HepG2 (cell line): ENCODE results near the gene GRID1. TPM values are rescaled to one million over a fixed set of nuclear protein-coding genes. Genes with fewer than 3 reads are reported as not detected.

ENCODE experiments used
- ATAC-seq: fragments of 200-7000 bp; cut with Tn5 transposase; 3 replicates; pipeline ENCODE4 v1.9.1; 2020; ENCODE audit warnings: mild to moderate bottlenecking, moderate library complexity
- BruUV-seq: library from RNA; stranded (reverse); fragments of 400-500 nt; replicated peaks from 2 replicates; lab custom pipeline; 2021; lab: Mats Ljungman, UMichigan
- CTCF ChIA-PET: fragments of 300-600 bp; formaldehyde crosslinking; extraction: SDS; loops from one replicate; lab custom pipeline; 2021; ENCODE audit warnings: low total read pairs, inconsistent platforms, low intra/inter-chr PET ratio; lab: Yijun Ruan, JAX
- POLR2A ChIA-PET: fragments of 350-600 bp; sonication (Branson Sonifier 250); formaldehyde crosslinking; loops from one replicate; lab custom pipeline; 2020; ENCODE audit warnings: antibody characterized with exemption, inconsistent platforms; lab: Yijun Ruan, JAX
- DNase-seq: peaks from one replicate; pipeline ENCODE4 v3.0.0-alpha.2; 2015; ENCODE audit warnings: low spot score
- FAIRE-seq: peaks from 3 replicates; lab custom pipeline; 2011; peaks lifted over from hg19 to GRCh38; lab: Jason Lieb, UNC
- H2AFZ ChIP-seq: one replicate; pipeline ENCODE4 v1.6.1; 2011; ENCODE audit warnings: low read length, inconsistent platforms
- H3K27ac ChIP-seq: fragments of 300-600 bp; 3 replicates; pipeline ENCODE4 v1.8.0; 2011; ENCODE audit warnings: mixed run types, mild to moderate bottlenecking, mixed read lengths, low read length, inconsistent platforms; ENCODE audit not compliant: insufficient read depth; ENCODE audit errors: extremely low read length
- H3K27me3 ChIP-seq, 2 experiments: fragments of 200-600 bp in 1 of 2; 2 replicates in 1 of 2; 3 replicates in 1 of 2; pipeline versions ENCODE4 v1.6.0 to v1.8.0; 2011; ENCODE audit warnings: low read length in 2 of 2, mild to moderate bottlenecking in 2 of 2, moderate library complexity in 2 of 2, inconsistent platforms in 1 of 2; ENCODE audit not compliant: insufficient read depth in 2 of 2, control insufficient read depth in 1 of 2
- H3K36me3 ChIP-seq, 2 experiments: fragments of 200-600 bp in 1 of 2; replicated peaks in 1 of 2; 2 replicates in 1 of 2; 3 replicates in 1 of 2; pipeline versions ENCODE4 v1.5.1 to v1.8.0; 2011; ENCODE audit warnings: low read length in 2 of 2, inconsistent platforms in 1 of 2; ENCODE audit not compliant: insufficient read depth in 2 of 2, control insufficient read depth in 1 of 2
- H3K4me1 ChIP-seq: 2 replicates; pipeline ENCODE4 v1.5.1; 2012; ENCODE audit warnings: low read length, inconsistent platforms; ENCODE audit not compliant: insufficient read depth
- H3K4me2 ChIP-seq: 2 replicates; pipeline ENCODE4 v1.6.0; 2011; ENCODE audit warnings: low read depth, low read length, inconsistent platforms
- H3K4me3 ChIP-seq, 3 experiments: fragments of 200-600 bp in 1 of 3; sonication (generic), shearing (Covaris generic) in 1 of 3; replicated peaks in 1 of 3; 2 replicates each; pipeline ENCODE4 v1.5.1; 2011 to 2016; ENCODE audit warnings: low read length in 3 of 3, inconsistent platforms in 2 of 3, low read depth in 2 of 3, mild to moderate bottlenecking in 2 of 3, control low read depth in 1 of 3, mixed read lengths in 1 of 3; ENCODE audit not compliant: insufficient read depth in 1 of 3
- H3K79me2 ChIP-seq: one replicate; pipeline ENCODE4 v1.6.1; 2011; ENCODE audit warnings: low read length, inconsistent platforms; ENCODE audit not compliant: insufficient read depth
- H3K9ac ChIP-seq: 2 replicates; pipeline ENCODE4 v1.6.0; 2011; ENCODE audit warnings: mild to moderate bottlenecking, low read depth, low read length, inconsistent platforms; ENCODE audit not compliant: insufficient read depth
- H3K9me3 ChIP-seq: 2 replicates; pipeline ENCODE4 v1.5.1; 2012; ENCODE audit warnings: mild to moderate bottlenecking, low read length
- H4K20me1 ChIP-seq: 2 replicates; pipeline ENCODE4 v1.6.0; 2011; ENCODE audit warnings: inconsistent platforms, mild to moderate bottlenecking, low read length, moderate library complexity; ENCODE audit not compliant: insufficient read depth
- ARID2 ChIP-seq: sonication (generic); formaldehyde crosslinking; IDR thresholded peaks from 2 replicates; pipeline ENCODE4 v1.8.1; 2022; ENCODE audit warnings: mild to moderate bottlenecking, missing genetic modification reagents, borderline replicate concordance
- CCAR2 ChIP-seq: fragments of 200-400 bp; formaldehyde crosslinking; optimal IDR thresholded peaks from 2 replicates; pipeline ENCODE3; 2018; ENCODE audit warnings: low read depth, mild to moderate bottlenecking, low read length, moderate library complexity
- CREM ChIP-seq, 2 experiments: sonication (generic) in 1 of 2; formaldehyde crosslinking in 1 of 2; IDR thresholded peaks; 2 replicates each; pipeline versions ENCODE4 v1.4.0 to v1.6.1; 2016 to 2020; ENCODE audit warnings: antibody characterized with exemption in 1 of 2, mild to moderate bottlenecking in 1 of 2, missing genetic modification reagents in 1 of 2
- MAFF ChIP-seq: IDR thresholded peaks from 2 replicates; pipeline ENCODE4 v1.6.1; 2011; ENCODE audit warnings: low read depth, low read length, improper control_type of control experiment
- STAG1 ChIP-seq: sonication (generic); formaldehyde crosslinking; IDR thresholded peaks from 2 replicates; pipeline ENCODE4 v1.4.0; 2020; ENCODE audit warnings: missing genetic modification reagents
- ZKSCAN1 ChIP-seq: fragments of 150-350 bp; IDR thresholded peaks from 2 replicates; pipeline ENCODE4 v1.6.1; 2014; ENCODE audit warnings: low read length
- ZNF619 ChIP-seq: sonication (generic); formaldehyde crosslinking; IDR thresholded peaks from 2 replicates; pipeline ENCODE4 v1.4.0; 2020; ENCODE audit warnings: mild to moderate bottlenecking, missing genetic modification reagents
- ZNF674 ChIP-seq: sonication (generic); formaldehyde crosslinking; IDR thresholded peaks from 2 replicates; pipeline ENCODE4 v1.5.0; 2020; ENCODE audit warnings: low read depth, mild to moderate bottlenecking, missing genetic modification reagents
- ZNF75D ChIP-seq: sonication (generic); formaldehyde crosslinking; IDR thresholded peaks from 2 replicates; pipeline ENCODE4 v1.8.1; 2023; ENCODE audit warnings: missing genetic modification reagents, mild to moderate bottlenecking, borderline replicate concordance
- WGBS: methylation state at CpG from one replicate; pipeline ENCODE4 v1.1.6; 2017; ENCODE audit warnings: low lambda C conversion rate; 5-methylcytosine and 5-hydroxymethylcytosine counted together
- in situ Hi-C: cut with HindIII; loops from 2 replicates; pipeline ENCODE4 v1.10.0; 2017; ENCODE audit warnings: low pct_unique_long_range_greater_than_20kb; ENCODE audit not compliant: extremely low pct_ligation_motif_present
- intact Hi-C: fragments of 100-400 bp; cut with micrococcal nuclease; formaldehyde crosslinking; loops from one replicate; pipeline ENCODE4 v1.10.0; 2022; ENCODE audit not compliant: unreplicated experiment
- polyA plus RNA-seq, 8 experiments: library from polyadenylated mRNA; depleted of rRNA in 3 of 8; stranded (reverse) in 7 of 8; unstranded in 1 of 8; fragments of >200 nt; fragmentation: Illumina TruSeq in 4 of 8; extraction: Trizol in 4 of 8; gene quantifications; 2 replicates each; pipeline versions ENCODE4 v1.2.1 to v1.2.3, GENCODE V29; 2011 to 2016; ENCODE audit warnings: low read depth in 4 of 8, missing spikeins in 1 of 8, mixed read lengths in 1 of 8; ENCODE audit not compliant: insufficient read depth in 1 of 8
- total RNA-seq, 5 experiments: library from RNA; depleted of rRNA; stranded (reverse); fragments of >200 nt; fragmentation: Illumina TruSeq; extraction: Trizol; gene quantifications; 2 replicates each; pipeline ENCODE4 v1.2.3, GENCODE V29; 2016; ENCODE audit warnings: low read depth in 1 of 5
- TF ChIP-seq, protein P1 (sequence below): sonication (generic); formaldehyde crosslinking; IDR thresholded peaks from 2 replicates; pipeline ENCODE4 v1.4.0; 2020; ENCODE audit warnings: missing genetic modification reagents
- TF ChIP-seq, protein P2 (sequence below): IDR thresholded peaks from 2 replicates; pipeline ENCODE4 v1.6.1; 2012; ENCODE audit warnings: low read depth, low read length, improper control_type of control experiment

GRID1 gene
- total and polyA plus RNA-seq, 2 of the 13 experiments (the other 11 are each of a cell fraction or from before 2014, with no cell fraction given), result 0.05 TPM; not detected in 1

DNA sequence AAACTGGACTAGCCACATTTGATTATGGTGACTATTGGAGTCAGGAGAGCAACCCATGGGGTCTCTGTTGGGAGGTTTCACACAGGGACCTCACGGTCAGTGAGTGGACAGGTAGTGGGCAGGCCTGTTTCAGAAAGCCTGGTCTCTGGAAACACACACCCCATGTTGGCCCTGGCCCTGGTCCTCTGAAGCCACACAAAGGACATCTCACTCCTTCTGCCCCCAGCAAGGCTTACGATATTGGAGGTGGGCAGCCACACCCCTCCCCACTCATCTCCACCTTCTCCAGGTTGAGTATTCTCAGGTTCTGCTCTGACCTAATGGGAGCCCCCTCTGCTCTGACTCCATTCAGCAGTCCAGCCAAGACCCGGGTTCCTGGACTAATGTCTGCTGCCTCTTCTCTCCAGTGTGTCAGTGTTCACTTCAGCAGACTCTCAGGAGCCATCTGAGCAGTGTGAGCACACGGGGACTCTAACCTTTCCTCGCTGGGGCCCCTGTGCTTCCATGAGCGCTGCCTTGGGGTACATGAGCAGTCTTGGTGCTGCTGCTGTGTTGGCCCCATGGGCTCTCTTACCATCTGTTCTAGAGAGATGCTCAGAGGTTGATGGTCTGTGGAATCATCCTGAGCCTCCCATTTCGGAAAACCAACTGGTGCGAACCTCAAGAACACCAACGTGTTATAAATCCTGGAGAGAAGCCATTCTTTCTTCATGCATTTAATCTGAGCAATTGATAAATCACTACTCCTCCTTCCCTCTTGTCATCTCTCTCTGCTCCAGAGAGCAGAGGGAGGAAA, 748.6 kb downstream of the GRID1 start (continued):
- TF ChIP-seq ZNF75D (CRISPR knock-in tag), result no peak
- TF ChIP-seq STAG1, result no peak
- TF ChIP-seq ZNF619 (CRISPR knock-in tag), result no peak
- TF ChIP-seq ZNF674 (CRISPR knock-in tag), result no peak
- TF ChIP-seq MAFF, result no peak
- no peak for TF ChIP-seq CREM (IDR thresholded peaks at IDR 0.05)
- TF ChIP-seq CREM (CRISPR knock-in tag; IDR thresholded peaks at IDR 0.05), result no peak

DNA sequence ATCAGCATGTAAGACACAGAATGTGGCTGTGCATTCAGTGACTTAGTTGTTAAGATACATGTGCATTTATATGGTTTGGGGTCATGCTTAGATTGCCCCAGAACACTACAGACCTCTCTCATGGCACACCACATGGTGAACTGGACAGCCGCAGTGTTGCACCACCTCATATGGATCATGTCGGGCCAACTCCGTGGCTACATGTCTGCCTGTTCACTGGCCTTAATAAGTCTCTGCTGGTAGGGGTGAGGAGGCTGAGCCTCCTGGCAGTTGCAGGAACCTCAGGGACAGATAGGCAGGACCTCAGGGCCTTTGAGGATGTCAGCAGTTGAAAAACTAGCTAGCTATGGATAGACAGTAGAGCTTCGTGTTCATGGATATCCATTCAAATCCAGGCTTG, 751.0 kb downstream of the GRID1 start:
- Histone ChIP-seq H3K4me1 (no peaks in the 10 kb centered on the region), H2AFZ (no peak overlapping the region), H3K9ac (no peak overlapping the region)
- ATAC-seq, result no peak
- TF ChIP-seq, protein P1, sequence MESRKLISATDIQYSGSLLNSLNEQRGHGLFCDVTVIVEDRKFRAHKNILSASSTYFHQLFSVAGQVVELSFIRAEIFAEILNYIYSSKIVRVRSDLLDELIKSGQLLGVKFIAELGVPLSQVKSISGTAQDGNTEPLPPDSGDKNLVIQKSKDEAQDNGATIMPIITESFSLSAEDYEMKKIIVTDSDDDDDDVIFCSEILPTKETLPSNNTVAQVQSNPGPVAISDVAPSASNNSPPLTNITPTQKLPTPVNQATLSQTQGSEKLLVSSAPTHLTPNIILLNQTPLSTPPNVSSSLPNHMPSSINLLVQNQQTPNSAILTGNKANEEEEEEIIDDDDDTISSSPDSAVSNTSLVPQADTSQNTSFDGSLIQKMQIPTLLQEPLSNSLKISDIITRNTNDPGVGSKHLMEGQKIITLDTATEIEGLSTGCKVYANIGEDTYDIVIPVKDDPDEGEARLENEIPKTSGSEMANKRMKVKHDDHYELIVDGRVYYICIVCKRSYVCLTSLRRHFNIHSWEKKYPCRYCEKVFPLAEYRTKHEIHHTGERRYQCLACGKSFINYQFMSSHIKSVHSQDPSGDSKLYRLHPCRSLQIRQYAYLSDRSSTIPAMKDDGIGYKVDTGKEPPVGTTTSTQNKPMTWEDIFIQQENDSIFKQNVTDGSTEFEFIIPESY (CRISPR knock-in tag), result no peak
- TF ChIP-seq CCAR2 (no peak), ARID2 (CRISPR knock-in tag) (no peak), ZKSCAN1 (no peak)
- TF ChIP-seq, protein P2, sequence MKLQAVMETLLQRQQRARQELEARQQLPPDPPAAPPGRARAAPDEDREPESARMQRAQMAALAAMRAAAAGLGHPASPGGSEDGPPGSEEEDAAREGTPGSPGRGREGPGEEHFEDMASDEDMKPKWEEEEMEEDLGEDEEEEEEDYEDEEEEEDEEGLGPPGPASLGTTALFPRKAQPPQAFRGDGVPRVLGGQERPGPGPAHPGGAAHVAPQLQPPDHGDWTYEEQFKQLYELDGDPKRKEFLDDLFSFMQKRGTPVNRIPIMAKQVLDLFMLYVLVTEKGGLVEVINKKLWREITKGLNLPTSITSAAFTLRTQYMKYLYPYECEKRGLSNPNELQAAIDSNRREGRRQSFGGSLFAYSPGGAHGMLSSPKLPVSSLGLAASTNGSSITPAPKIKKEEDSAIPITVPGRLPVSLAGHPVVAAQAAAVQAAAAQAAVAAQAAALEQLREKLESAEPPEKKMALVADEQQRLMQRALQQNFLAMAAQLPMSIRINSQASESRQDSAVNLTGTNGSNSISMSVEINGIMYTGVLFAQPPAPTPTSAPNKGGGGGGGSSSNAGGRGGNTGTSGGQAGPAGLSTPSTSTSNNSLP, result no peak
- TF ChIP-seq, all 625 proteins: peak for 0
- Histone ChIP-seq H4K20me1 (no peaks in the 10 kb centered on the region), H3K4me2 (no peak overlapping the region), H3K4me3 (no peak overlapping the region), H3K36me3 (no peaks in the 10 kb centered on the region), H3K27ac (no peak overlapping the region), H3K79me2 (no peaks in the 10 kb centered on the region), H3K9me3 (no peaks in the 10 kb centered on the region), H3K27me3 (no peaks in the 10 kb centered on the region)
- in situ Hi-C loops, result no loop called here
- intact Hi-C loops, result no loop called here
- FAIRE-seq (no peak), DNase-seq (no peak)
- BruUV-seq, result no TSS peak
- ChIA-PET CTCF (no interaction called here), POLR2A (no interaction called here)
- WGBS, result 40% methylated on average over 2 of the region's 4 CpGs
